Posterior vena cava (tissue), 2 donors: ENCODE data around the gene SPDYA. TPM values are rescaled to one million over a fixed set of nuclear protein-coding genes. Genes with fewer than 3 reads are reported as not detected.

Experiments used
- DNase-seq: peaks from one replicate; pipeline ENCODE4 v3.0.0-alpha.2; 2020; ENCODE audit warnings: low spot score
- intact Hi-C, 2 donors: fragments of 100-400 bp; cut with DNase I; formaldehyde crosslinking; loops; one replicate each; pipeline versions ENCODE4 v1.14.1 to v1.14.2; 2022 to 2023
- total RNA-seq, 2 donors: library from RNA; stranded (reverse); fragmentation: NEBNext Ultra II Directional; extraction: Animal tissue kit (Norgen Biotek cat#: 25700); gene quantifications; one replicate each; pipeline ENCODE4 v1.2.1, GENCODE V29; 2021
- donor health status: DM: yes; HTN: yes; CAD: no.
- donor health status: DM: yes; HTN: yes; CAD: no.

SPDYA gene
- total RNA-seq, 2 donors from 2014 or later = 0.86 to 1.7 TPM

- intact Hi-C loops = no loop called here
- DNase-seq = no peak
Observed at GRCh38 chr2:28895189-28895893, 84.7 kb downstream of the SPDYA start.

GRCh38 chr2:28896906-28897305 is 86.3 kb downstream of the SPDYA start:
- DNase-seq = no peak
- intact Hi-C loops = no loop called here

GRCh38 chr2:28898048-28898447 is 87.4 kb downstream of the SPDYA start:
- intact Hi-C loops = no loop called here
- DNase-seq = no peak

Other genes starting within 250 kb of the SPDYA start
- 100 to 1,000 TPM; 429 to 446 TPM for gene PPP1CB, start 59.0 kb upstream of the SPDYA start, total RNA-seq
- gene TRMT61B, start 59.5 kb downstream of the SPDYA start, total RNA-seq = 10 to 100 TPM; 16.0 to 17.1 TPM
- 10 to 100 TPM; 35.1 to 57.8 TPM for gene WDR43, start 83.8 kb downstream of the SPDYA start, total RNA-seq
- gene TOGARAM2, start 170.5 kb downstream of the SPDYA start, total RNA-seq = under 1 TPM; 0.52 to 0.60 TPM